ENCODE data around the gene GLIS2.
"Not testable (repeated sequence)": the region's sequence is repeated elsewhere in the genome, so short reads cannot be mapped to it uniquely, and the experiment has no call there.

- TF ChIP-seq, protein P1, sequence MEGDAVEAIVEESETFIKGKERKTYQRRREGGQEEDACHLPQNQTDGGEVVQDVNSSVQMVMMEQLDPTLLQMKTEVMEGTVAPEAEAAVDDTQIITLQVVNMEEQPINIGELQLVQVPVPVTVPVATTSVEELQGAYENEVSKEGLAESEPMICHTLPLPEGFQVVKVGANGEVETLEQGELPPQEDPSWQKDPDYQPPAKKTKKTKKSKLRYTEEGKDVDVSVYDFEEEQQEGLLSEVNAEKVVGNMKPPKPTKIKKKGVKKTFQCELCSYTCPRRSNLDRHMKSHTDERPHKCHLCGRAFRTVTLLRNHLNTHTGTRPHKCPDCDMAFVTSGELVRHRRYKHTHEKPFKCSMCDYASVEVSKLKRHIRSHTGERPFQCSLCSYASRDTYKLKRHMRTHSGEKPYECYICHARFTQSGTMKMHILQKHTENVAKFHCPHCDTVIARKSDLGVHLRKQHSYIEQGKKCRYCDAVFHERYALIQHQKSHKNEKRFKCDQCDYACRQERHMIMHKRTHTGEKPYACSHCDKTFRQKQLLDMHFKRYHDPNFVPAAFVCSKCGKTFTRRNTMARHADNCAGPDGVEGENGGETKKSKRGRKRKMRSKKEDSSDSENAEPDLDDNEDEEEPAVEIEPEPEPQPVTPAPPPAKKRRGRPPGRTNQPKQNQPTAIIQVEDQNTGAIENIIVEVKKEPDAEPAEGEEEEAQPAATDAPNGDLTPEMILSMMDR (IDR thresholded peaks at IDR 0.05; ENCODE audit: insufficient read depth, low read length) = not testable (repeated sequence)
- TF ChIP-seq POLR2AphosphoS5 (IDR thresholded peaks at IDR 0.05; ENCODE audit: low read depth); GABPA (IDR thresholded peaks at IDR 0.05; ENCODE audit: low read depth); REST (IDR thresholded peaks at IDR 0.05; ENCODE audit: insufficient replicate concordance, low read depth): not testable (repeated sequence)
These were observed 17.8 kb downstream of the GLIS2 start for GRCh38 chr16:4333714-4334113.

All from HL-60 (cell line).